Ishikawa (cell line): ENCODE results near the gene DPEP1.

Experiments
- CEBPB ChIP-seq: IDR thresholded peaks from 2 replicates; pipeline ENCODE4 v1.6.1; 2012
- EGR1 ChIP-seq: IDR thresholded peaks from 2 replicates; pipeline ENCODE4 v1.6.1; 2012
- EP300 ChIP-seq: IDR thresholded peaks from 2 replicates; pipeline ENCODE4 v1.6.1; 2012; ENCODE audit warnings: borderline replicate concordance
- FOXM1 ChIP-seq: IDR thresholded peaks from 2 replicates; pipeline ENCODE4 v1.6.1; 2012; ENCODE audit warnings: low read depth, borderline replicate concordance
- MAX ChIP-seq: IDR thresholded peaks from 2 replicates; pipeline ENCODE4 v1.6.1; 2012
- NFIC ChIP-seq: IDR thresholded peaks from 2 replicates; pipeline ENCODE4 v1.6.1; 2012
- RAD21 ChIP-seq: IDR thresholded peaks from 2 replicates; pipeline ENCODE4 v1.6.1; 2012; ENCODE audit warnings: low read depth
- REST ChIP-seq: IDR thresholded peaks from 2 replicates; pipeline ENCODE4 v1.6.1; 2012; ENCODE audit warnings: low read depth, mild to moderate bottlenecking
- TAF1 ChIP-seq: IDR thresholded peaks from 2 replicates; pipeline ENCODE4 v1.6.1; 2012; ENCODE audit warnings: low read depth, mild to moderate bottlenecking
- USF1 ChIP-seq: IDR thresholded peaks from 2 replicates; pipeline ENCODE4 v1.6.1; 2012
- YY1 ChIP-seq: IDR thresholded peaks from 2 replicates; pipeline ENCODE4 v1.6.1; 2012; ENCODE audit warnings: low read depth

- no peak for TF ChIP-seq MAX
- TF ChIP-seq RAD21, result no peak
- no peak for TF ChIP-seq REST
- TF ChIP-seq USF1, result no peak
- no peak for TF ChIP-seq CEBPB
- TF ChIP-seq YY1, result no peak
- TF ChIP-seq TAF1, result no peak
- no peak for TF ChIP-seq NFIC
- TF ChIP-seq EP300, result no peak
- no peak for TF ChIP-seq FOXM1
- no peak for TF ChIP-seq EGR1
Observed at GRCh38 chr16:89623511-89624261, 10.2 kb downstream of the DPEP1 start.
